HEK293T (cell line): ENCODE measurements around the gene C5AR1.

ENCODE experiments used
- BHLHE40 ChIP-seq: fragments of 450-650 bp; IDR thresholded peaks from 2 replicates; pipeline ENCODE4 v1.6.1; 2016; ENCODE audit warnings: mild to moderate bottlenecking, moderate library complexity, borderline replicate concordance
- CTBP1 ChIP-seq: fragments of 450-650 bp; IDR thresholded peaks from 2 replicates; pipeline ENCODE4 v1.6.1; 2016; ENCODE audit warnings: borderline replicate concordance
- SP1 ChIP-seq: fragments of 450-650 bp; IDR thresholded peaks from 2 replicates; pipeline ENCODE4 v1.6.1; 2017

- TF ChIP-seq SP1: no peak
- no peak for TF ChIP-seq BHLHE40
- TF ChIP-seq CTBP1: no peak
Measured at GRCh38 chr19:47306303-47306702, 3.4 kb upstream of the C5AR1 start.
